HG02571 (cell line): ENCODE measurements around the gene KRTAP1-3.
"Not testable (repeated sequence)": the region's sequence is repeated elsewhere in the genome, so short reads cannot be mapped to it uniquely, and the experiment has no call there.

Source experiments
- ATAC-seq: cut with Tn5 transposase; IDR thresholded peaks from one replicate; pipeline ENCODE4 v1.9.1; 2021; ENCODE audit warnings: mild to moderate bottlenecking, moderate library complexity; ENCODE audit not compliant: unreplicated experiment

KRTAP1-3 gene

DNA sequence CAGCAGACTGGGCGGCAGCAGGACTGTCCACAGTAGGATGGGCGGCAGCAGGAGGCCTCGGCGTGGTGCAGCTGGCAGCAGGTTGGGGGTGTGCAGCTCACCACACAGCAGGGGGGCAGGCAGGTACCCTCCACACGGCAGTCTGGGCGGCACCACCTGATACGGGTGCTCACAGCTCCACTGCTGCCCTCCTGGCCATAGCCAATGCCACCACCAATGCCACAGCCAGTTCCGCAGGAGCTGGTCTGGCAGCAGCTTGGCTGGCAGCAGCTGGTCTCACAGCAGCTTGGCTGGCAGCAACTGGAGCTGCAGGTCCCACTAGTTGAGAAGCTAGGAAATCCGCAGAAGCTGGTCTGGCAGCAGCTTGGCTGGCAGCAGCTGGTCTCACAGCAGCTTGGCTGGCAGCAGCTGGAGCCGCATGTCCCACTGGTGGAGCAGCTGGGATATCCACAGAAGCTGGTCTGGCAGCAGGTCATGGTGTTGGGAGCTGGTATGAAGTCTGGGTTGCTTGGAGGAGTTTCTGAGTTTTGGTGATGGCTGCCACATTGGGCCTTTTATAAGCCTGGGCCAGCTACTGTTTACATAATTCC lies at the start of gene KRTAP1-3:
Gene KRTAP1-3, minus strand, starts transcription at position 529 of the 590 bp plus-strand sequence. Its CDS starts 53 bp downstream, at position 476.
- not testable (repeated sequence) for ATAC-seq

- ATAC-seq: not testable (repeated sequence)
Observed at GRCh38 chr17:41084100-41084856, 49.6 kb upstream of the KRTAP1-3 start, which contains the start of gene KRTAP4-7. TSS of gene KRTAP4-7 (plus strand) at chr17:41084150. CDS start at chr17:41084207, 57 bp downstream.

GRCh38 chr17:41083427-41083826 lies 48.8 kb upstream of the KRTAP1-3 start:
- not testable (repeated sequence) for ATAC-seq

DNA sequence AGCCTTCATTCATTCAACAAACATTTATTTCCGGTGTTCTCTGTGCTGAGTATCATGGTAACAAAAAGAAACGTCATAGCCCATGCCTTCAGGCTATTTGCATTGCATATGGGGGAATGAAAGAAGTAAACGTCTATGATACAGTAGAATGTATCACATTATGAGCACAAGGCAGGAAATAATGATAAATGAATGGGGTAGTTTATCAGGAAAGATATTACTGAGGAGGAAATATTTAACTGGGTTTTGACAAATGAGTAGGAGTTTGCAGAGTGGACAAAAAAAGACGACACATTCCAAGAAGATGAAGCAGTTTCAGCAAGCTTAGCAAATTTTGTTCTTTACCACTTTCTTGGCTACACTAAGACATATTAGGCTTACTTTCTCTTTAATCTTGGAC lies 48.0 kb upstream of the KRTAP1-3 start:
- no peak for ATAC-seq

GRCh38 chr17:41076788-41077187 lies 42.1 kb upstream of the KRTAP1-3 start:
- no peak for ATAC-seq

DNA sequence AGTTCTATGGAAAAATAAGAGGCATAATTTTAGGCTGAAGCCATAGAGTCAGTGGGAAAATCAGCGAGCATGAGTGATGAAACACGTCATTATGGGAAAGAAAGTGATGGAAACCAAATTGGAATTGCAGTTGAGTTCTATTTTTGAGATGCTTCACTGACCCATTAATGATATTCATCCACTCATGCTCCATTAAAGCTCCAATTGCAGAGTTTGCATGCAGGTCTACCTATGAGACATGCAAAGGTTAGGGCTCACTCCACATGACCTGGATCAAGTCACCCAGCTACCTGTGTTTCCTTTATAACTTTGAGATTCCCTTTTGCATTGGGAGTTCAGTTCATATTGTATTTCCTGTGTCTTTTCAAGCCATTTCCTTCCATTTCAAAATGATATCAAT lies 39.0 kb upstream of the KRTAP1-3 start:
- no peak for ATAC-seq

- ATAC-seq: no peak
Observed at GRCh38 chr17:41071606-41072360, 37.1 kb upstream of the KRTAP1-3 start.

- no peak for ATAC-seq
Observed at GRCh38 chr17:41069031-41069430, 34.4 kb upstream of the KRTAP1-3 start.

DNA sequence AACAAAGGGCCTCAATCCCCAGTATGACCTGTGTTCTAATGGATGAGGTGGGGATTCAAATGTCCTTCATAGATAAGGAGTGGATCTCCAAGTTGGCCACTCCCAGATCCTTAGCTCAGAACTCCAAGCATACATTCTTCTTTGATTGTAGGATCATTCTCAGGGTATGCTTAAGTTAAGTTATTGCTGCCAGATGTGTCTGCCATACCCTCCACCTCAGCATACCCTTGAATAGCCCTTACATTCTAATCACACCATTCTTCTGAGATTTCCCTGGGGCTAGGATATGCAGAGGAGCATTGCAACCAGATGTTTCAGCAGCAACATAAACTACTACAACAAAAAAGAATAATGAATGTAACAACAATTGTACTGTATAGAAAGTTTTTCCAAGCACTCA lies 32.6 kb upstream of the KRTAP1-3 start:
- no peak for ATAC-seq

GRCh38 chr17:41065829-41066624 lies 31.4 kb upstream of the KRTAP1-3 start, which contains the start of gene KRTAP2-4:
TSS of gene KRTAP2-4 (minus strand) at chr17:41065879. CDS start at chr17:41065845, 34 bp downstream.
- ATAC-seq: no peak

- ATAC-seq: not testable (repeated sequence)
Observed at GRCh38 chr17:41065016-41065689, 30.5 kb upstream of the KRTAP1-3 start.

GRCh38 chr17:41064301-41064700 lies 29.6 kb upstream of the KRTAP1-3 start:
- no peak for ATAC-seq

GRCh38 chr17:41063449-41063848 lies 28.8 kb upstream of the KRTAP1-3 start:
- ATAC-seq: no peak

- no peak for ATAC-seq
Observed at GRCh38 chr17:41061964-41062363, 27.3 kb upstream of the KRTAP1-3 start.

DNA sequence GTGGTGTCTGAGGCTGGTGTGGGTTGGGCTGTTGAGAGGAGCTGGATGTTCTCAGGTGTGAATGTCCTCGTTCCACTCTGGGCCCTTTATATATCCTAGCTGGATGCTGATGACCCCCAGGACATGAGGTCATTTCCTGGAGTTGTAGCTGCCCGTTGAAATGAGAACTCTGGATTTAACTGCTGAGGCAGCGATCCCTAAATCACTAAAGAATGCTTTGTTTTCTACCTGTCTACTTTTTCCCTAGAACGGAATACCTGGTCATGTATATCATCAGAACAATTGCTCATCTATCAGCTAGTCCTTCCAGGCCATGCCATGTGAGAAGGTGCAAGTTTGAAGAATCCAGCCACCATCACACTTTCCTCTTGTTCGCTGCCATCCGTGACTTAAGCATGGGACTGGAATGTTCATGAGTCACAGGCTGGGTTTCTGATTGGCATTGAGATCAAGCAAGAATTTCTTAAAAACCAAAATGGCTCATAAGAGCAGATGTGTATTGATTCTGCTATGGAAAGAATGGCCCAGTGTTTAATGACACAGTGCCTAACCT lies 25.5 kb upstream of the KRTAP1-3 start, which contains the start of gene KRTAP2-3:
Gene KRTAP2-3, minus strand, starts transcription at position 63 of the 553 bp plus-strand sequence. CDS start 64 bp downstream, outside the sequence.
- no peak for ATAC-seq

DNA sequence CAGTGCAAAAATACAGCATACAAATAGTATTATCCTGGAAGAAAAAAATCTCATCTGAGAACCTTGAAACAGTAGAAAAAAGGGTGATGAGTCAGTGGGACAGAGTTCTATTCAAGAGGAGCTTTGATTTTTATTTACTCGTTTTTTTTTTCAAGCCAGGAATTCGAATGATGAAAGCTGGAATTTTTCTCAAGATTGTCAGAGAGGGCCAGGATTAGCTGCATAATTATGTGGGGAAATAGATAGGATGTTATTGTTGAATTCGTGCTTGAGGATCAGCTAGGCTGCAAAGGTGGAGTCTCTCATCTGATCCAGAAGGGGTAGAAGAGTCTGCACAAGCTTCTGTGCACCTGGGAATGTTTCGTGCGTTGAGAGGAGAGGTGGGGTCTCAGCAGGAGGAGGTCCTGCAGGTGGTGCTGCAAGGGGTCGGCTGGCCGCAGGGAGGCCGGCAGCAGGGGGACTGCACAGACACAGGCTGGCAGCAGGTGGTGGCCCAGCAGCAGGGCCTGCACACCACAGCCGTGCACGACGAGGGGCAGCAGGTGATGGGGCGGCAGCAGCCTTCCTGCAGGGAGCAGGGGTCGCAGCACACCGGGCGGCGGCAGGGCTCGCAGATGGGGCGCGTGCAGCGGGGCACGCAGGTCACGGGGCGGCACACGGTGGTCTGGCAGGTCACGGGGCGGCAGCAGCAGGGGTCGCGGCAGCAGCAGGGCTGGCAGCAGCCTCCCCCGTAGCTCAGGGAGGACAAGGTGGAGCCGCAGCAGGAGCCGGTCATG lies 24.8 kb upstream of the KRTAP1-3 start:
- not testable (repeated sequence) for ATAC-seq

DNA sequence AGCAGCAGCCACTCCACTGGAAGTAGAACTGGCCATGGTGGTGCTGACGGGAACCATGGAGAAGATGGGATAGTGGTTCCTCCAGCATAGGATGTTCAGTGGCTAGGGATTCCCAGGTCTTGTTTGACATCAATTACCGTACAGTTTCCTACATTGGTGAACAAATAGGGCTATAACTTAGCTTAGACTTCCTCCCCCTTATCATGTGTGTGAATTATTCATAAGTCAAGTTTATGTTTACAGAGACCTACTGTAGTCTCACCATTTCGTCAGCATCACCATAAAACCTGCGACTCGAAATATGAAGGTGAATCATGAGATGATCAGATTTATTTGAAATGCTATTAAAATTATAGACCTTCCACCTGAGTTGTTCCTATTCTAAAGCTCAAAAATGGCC lies 24.1 kb upstream of the KRTAP1-3 start:
- ATAC-seq: no peak

GRCh38 chr17:41057547-41057946 lies 22.9 kb upstream of the KRTAP1-3 start:
- ATAC-seq: no peak

- not testable (repeated sequence) for ATAC-seq
Observed at GRCh38 chr17:41055130-41055529, 20.5 kb upstream of the KRTAP1-3 start, which contains the start of gene KRTAP2-2. TSS of gene KRTAP2-2 (minus strand) at chr17:41055230. CDS start at chr17:41055211, 19 bp downstream.
